Activated CD4-positive, alpha-beta T cell treated with anti-CD3 and anti-CD28 coated beads, Interleukin-2, amount 50 U/mL, for 48 hours (primary cell): ENCODE results near the gene FAM78B.

ENCODE experiments used
- DNase-seq, 2 experiments: peaks; one replicate each; pipeline ENCODE4 v3.0.0-alpha.2; 2020

Gene FAM78B

DNA sequence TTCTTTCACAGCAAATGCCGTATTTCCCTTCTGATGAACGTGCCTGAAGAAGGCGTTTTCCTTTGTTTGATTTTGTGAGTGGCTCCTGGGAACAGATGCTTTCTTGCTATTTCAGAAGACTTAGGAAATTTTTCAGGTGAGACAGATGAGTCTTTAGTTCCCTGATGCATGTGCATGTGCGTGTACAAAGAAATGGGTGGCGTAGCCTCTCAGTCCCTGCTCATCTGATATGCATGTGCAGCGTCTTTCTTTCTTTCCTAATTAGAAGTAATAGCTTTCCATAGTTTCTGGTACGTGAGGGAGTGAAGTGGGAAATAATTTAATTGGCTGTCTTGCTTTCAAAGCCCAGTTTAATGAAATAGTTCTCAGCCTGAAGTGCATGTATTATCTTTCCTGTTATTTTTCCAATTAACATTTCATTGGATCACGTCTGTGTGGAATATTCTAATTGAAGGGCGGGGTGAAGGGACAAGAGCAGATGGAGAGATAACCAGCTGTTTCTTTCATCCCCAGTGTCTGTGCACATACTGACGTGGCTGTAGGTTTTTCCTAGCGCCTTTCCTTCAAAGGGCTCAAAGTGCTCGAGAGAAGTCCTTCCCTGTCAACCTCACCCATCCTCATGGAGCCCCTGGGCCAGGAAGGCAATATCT lies 104.3 kb downstream of the FAM78B start:
- no peak for DNase-seq

DNA sequence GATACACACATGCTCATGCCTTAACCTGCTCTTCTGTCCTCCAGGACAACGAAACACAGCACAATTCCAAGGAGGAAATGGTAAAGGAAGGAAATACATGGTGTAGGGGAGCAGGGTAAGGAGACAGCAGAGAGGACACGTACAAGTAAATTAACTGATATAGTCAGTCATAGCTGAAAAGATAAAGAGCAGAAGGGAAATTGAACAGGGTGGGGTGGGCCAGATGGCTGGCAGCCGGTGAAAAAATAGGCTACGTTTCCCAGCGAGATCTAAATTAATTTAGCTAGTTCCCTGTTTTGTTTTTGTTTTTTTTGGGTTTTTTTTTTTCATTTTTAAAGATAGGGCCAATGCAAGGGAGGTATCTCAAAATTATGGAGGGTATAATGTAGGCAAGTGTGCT lies 109.2 kb downstream of the FAM78B start:
- no peak for DNase-seq

DNA sequence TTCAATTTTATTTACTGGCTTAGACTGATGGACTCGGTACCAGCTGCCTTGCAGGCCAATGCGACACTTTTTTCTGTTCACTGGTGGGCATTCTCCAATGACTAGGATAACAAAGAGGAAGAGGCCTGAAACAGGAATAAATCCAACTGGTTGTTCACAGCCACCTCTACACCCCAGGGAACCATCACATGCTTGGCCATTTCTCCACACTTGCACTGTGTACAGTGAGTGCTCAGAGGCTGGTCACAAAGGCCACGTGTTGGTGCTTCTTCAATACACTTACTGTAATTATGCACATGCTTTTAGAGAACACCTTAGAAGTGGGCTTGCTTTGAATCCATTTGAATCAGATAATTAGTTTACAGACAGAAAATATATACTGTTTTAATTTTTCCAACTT lies 113.4 kb downstream of the FAM78B start:
- no peak for DNase-seq

DNA sequence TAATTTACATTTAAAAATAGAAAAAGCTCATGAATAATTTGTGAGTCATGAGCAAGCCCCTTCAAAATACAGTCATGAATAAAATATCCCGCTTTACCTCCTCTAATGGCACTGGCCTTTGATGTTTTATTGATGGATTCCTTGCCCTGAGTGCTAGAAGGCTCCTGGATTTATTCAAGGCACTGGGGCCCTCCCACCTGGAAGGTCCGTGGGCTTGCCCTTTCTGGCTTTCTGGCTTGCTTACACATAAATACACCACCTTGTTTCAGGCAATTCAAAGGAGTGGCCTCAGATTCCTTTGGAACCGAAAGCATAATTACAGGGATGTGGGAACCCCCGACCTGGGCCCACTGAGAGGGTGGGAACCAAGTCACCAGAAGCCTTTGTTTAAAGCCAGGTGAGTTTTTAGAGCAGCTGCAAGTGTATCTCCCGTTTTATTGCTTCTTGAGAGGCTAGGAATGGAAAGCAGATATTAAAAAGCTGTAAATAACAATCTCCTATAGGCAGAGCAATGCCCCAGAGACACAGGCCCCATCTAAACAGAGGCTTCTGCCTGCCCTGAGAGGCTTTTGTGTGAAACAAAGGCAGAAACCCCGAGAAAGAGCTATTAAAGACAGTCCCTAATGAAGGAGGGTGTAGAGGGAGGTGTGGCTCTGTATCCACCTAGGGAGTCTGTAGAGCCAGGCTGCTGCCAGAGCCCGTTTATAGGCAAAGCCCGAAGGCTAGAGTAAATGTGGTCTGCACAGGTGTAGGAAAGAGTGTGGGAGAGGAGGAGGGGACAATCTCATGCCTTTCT lies 126.4 kb downstream of the FAM78B start:
- no peak for DNase-seq

DNA sequence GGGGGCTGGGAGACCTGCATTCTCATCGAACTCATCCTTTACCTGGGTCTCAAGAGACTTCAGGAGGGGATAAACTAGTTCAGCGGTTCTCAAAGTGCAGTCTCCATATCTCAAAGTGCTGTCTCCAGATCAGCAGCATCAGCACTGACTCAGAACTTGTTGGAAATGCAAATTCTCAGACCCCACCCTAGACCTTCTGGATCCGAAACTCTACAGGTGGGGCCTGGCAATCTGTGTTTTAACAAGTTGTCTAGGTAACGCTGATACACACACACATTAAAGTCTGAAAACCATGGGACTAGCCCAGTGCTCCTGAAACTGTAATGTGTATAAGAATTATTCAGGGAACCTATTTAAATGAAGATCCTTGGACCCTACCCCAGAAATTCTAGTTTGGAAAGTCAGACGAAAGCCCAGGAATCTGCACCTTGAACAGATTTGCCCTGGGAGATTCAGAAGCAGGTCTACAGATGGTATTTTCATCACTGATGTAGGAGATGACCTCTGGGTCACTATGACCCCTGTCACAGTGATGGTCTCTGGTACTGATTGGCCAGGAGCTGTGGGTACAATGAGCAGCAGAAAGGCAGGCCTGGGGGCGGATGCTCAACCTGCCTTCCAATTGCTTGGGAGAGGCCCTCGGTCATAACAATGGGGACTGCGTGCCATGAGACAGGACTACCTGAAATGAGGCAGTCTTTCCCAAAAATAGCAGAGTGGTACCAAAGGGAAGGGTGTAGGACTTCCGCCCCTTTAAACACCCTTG lies 127.2 kb downstream of the FAM78B start:
- DNase-seq: no peak

DNA sequence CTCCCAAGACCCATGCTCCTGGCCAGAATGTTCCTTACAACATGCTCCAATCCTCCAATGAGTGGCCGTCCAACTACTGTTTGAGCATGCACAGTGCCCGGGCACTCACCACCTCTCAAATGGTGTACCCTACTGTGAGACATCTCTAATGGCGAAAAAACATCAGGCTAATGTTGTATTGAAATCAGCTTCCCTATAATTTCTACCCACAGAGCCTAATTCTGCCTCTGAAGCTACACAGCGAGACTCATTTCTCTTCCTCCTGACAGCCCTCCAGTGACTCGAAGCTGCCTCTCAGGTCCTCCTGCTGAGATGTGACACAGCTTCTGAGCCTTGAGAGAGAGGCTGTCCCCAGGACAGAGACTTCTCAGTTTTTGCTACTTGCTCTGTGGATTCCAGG lies 130.7 kb downstream of the FAM78B start:
- no peak for DNase-seq

DNA sequence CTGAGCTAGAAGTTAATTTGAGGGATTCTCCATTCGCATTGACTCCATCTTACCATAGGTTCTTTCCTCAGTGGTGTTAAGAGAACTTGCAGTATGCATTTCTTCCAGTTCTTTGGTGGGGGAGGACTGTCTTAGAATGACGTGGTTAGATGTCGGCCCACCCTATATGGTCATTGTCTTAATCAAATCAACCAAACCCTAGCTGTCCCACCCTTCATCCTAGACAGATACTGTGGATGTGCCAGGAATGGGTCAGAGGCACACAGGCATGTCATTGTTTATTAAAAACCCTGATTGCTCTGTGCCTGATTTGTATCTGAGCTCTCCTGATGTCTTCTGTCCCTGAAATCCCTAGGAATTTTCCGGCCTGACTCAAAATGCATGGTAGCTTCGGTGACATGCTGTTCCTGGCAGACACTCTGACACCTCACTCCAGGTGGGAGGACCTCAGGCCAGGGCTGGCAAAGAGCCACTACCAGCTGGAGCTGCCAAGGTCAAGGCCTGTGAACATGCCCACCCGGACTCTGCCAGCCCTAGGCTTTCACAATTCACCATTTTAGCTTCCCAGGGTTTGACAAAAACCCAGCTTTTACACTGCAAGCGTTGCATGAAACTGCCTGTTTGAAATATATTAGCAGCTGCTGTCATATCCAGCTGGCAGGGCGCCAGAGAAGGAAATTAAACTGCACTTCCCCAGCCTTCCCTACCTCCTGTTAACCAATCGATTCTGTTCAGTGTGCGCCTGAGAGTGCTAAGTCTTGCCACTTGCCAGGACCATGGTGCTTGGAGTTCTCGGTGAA lies 134.0 kb downstream of the FAM78B start:
- DNase-seq: no peak

DNA sequence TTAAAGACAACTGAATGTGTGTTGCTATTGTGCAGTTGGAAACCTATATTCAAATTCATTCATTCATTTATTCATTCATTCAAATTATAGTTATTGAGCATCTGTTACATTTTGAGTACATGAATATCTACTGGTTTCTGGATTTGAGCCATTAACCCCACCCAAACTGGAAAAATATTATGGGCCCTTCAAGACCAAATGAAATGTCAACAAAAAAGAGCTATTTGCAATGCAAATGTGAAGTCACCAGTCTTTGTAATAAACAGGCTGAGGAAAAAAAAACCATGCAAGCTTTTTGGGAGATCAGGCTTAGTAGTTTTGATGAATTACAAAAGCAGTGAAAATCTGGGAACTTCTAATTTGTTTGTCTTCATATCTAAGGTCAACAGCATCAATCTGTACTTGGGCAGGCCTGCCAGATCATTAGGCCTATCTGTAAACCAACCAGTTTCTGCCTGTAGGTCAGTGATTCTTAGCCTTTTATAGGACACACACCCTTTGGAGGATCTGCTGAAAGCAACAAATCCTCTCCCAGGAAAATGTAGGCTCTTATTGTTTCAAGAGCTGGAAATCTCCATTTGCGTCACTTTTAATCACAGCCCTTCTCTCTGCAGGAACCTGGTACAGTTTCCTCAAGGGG lies 134.7 kb downstream of the FAM78B start:
- DNase-seq: no peak

DNA sequence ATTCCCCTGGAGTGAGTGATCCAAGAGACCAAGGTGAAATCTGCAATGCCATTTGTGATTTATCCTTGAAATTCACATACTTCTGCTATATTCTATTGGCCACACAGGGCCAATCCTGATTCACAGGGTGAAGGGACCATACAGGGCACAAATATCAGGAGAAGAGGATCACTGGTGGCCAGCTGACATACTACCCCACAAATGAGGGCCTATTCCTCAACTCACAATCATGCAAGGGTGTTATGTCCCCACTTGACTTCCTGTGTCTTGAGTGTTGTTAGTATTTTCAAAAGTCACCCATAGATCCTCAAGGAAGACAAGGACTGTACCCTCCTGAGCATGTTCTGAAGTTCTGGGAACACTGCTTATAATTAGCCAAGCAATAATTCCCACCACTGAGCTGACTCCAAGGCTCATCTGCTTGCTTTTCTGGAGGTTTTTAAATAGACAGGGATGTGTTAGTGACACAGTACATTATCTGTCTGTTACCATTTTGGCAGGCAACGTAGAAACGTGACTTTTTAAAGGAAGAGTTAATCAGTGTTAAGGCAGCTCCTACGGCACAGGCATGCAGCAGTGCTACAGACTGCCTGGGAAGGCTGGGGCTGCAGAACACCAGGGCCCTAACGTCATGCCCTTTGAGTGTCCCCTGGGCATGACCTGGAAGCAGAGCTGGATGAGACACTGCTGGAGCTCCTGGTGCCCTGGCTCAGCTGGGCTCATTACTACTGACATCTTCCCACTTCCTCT lies 137.4 kb downstream of the FAM78B start:
- DNase-seq: no peak

DNA sequence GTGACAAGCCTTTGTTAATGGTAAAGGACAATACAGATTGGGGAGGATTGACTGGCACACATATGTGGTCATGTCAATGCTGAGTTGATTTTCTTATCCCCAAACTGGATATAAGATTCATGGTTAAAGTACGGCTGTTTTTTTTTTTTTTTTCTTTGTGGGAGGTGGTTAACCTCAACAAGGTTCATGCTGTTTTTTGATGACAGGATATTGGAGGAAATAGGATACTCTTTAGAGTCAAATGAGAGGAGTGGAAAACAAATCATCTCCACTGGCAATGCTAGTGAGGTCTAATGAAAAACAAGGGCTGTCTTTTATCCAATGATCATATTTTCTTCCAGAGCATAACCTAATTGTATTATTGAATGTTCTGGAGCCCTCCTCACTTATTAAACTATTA lies 140.2 kb downstream of the FAM78B start:
- DNase-seq: no peak

DNA sequence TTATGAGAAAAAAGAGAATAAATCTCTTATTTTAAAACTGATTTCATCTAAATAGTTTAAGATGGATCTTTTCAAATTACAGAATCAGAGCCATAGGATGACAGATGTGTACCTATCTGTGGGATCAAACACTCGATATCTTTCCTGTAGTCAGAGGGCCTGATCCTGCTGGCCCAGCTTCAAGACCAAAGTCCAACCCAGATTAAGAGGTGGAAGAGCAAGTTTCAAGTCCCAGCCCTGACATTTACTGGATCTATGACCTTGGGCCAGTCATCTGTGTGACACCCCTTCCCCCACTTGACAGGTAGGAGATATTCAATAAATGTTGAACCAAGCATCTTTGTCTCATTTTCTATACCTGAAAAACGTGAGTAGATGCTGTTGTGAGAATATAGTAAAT lies 140.7 kb downstream of the FAM78B start:
- no peak for DNase-seq

DNA sequence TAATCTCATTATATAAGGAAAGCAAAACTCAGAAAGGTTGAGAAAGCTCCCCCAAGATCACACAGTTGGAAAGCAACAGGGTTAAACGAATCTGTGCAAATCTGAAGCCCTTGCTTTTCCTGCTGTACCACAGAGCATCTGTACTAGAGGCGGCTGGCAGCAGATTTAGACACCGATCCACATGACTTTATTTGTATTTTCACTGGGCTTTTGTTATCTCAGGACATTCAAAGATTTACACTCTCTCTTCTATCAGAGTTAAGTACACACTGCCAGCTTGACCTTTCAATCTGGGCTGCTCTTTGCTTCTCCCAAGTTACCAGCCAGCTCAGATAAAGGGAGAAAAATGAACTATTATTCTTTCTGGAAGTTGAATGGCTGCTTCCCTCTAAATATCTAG lies 146.6 kb downstream of the FAM78B start:
- no peak for DNase-seq
